NCI-H226 (cell line): ENCODE measurements around the gene TTC34.
"Not testable (repeated sequence)": the region's sequence is repeated elsewhere in the genome, so short reads cannot be mapped to it uniquely, and the experiment has no call there.

Experiments
- DNase-seq: peaks from one replicate; pipeline ENCODE4 v3.0.0-alpha.2; 2015

The TTC34 gene

GRCh38 chr1:2655598-2656434 lies 145.7 kb downstream of the TTC34 start:
- DNase-seq: not testable (repeated sequence)

- DNase-seq: not testable (repeated sequence)
These were observed 147.0 kb downstream of the TTC34 start for GRCh38 chr1:2654443-2654948.

GRCh38 chr1:2653741-2654442 lies 147.6 kb downstream of the TTC34 start:
- not testable (repeated sequence) for DNase-seq

GRCh38 chr1:2652926-2653571 lies 148.4 kb downstream of the TTC34 start:
- not testable (repeated sequence) for DNase-seq

- not testable (repeated sequence) for DNase-seq
These were observed 149.2 kb downstream of the TTC34 start for GRCh38 chr1:2652152-2652925.

GRCh38 chr1:2650967-2651645 lies 150.4 kb downstream of the TTC34 start:
- DNase-seq: no peak

- no peak for DNase-seq
These were observed 154.7 kb downstream of the TTC34 start for GRCh38 chr1:2646837-2647236.

GRCh38 chr1:2645776-2646175 lies 155.7 kb downstream of the TTC34 start:
- no peak for DNase-seq

GRCh38 chr1:2645143-2645542 lies 156.3 kb downstream of the TTC34 start:
- no peak for DNase-seq

GRCh38 chr1:2644591-2645101 lies 156.8 kb downstream of the TTC34 start:
- DNase-seq: no peak

- DNase-seq: no peak
These were observed 157.3 kb downstream of the TTC34 start for GRCh38 chr1:2644171-2644570.

- DNase-seq: no peak
These were observed 157.9 kb downstream of the TTC34 start for GRCh38 chr1:2643414-2644077.

GRCh38 chr1:2642560-2643413 lies 158.7 kb downstream of the TTC34 start:
- DNase-seq: peak; percentile 82

GRCh38 chr1:2642131-2642559 lies 159.3 kb downstream of the TTC34 start:
- no peak for DNase-seq

GRCh38 chr1:2641381-2642130 lies 159.9 kb downstream of the TTC34 start:
- no peak for DNase-seq

GRCh38 chr1:2640626-2641025 lies 160.9 kb downstream of the TTC34 start:
- no peak for DNase-seq

- no peak for DNase-seq
These were observed 161.6 kb downstream of the TTC34 start for GRCh38 chr1:2639607-2640521.

- DNase-seq: no peak
These were observed 162.3 kb downstream of the TTC34 start for GRCh38 chr1:2639203-2639602.
